ENCODE data around the gene NOL9.

The NOL9 gene

GRCh38 chr1:6517435-6517851 lies 36.9 kb downstream of the NOL9 start:
- TF ChIP-seq, protein P1, sequence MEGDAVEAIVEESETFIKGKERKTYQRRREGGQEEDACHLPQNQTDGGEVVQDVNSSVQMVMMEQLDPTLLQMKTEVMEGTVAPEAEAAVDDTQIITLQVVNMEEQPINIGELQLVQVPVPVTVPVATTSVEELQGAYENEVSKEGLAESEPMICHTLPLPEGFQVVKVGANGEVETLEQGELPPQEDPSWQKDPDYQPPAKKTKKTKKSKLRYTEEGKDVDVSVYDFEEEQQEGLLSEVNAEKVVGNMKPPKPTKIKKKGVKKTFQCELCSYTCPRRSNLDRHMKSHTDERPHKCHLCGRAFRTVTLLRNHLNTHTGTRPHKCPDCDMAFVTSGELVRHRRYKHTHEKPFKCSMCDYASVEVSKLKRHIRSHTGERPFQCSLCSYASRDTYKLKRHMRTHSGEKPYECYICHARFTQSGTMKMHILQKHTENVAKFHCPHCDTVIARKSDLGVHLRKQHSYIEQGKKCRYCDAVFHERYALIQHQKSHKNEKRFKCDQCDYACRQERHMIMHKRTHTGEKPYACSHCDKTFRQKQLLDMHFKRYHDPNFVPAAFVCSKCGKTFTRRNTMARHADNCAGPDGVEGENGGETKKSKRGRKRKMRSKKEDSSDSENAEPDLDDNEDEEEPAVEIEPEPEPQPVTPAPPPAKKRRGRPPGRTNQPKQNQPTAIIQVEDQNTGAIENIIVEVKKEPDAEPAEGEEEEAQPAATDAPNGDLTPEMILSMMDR (IDR thresholded peaks at IDR 0.05; ENCODE audit: borderline replicate concordance, insufficient read depth, low read depth, low read length) = no peak
- no peak overlapping the region for H3K4me3 ChIP-seq (ENCODE audit: low read depth, low read length)

DNA sequence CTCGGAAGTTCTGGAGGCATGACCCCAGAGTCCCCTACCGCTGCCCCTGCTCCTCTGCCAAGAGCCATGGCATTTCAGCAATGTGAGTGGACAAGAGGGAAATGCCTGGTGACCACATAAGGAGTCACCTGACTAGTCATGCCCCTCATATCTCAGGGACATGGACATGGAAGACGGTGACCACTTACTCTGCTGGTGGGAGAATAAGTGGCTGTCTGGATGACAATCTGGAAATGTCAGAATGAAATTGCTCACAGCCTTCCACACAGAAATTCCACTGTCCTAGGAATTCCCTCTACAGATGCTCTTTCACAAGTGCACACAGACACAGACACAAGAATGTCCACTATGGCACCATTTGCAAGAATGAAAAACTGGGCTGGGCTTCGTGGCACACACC lies 38.5 kb downstream of the NOL9 start:
- TF ChIP-seq, protein P1 (IDR thresholded peaks at IDR 0.05; ENCODE audit: borderline replicate concordance, insufficient read depth, low read depth, low read length) = no peak
- no peak overlapping the region for H3K4me3 ChIP-seq (ENCODE audit: low read depth, low read length)

- TF ChIP-seq, protein P1 (IDR thresholded peaks at IDR 0.05; ENCODE audit: borderline replicate concordance, insufficient read depth, low read depth, low read length) = no peak
- no peak overlapping the region for H3K4me3 ChIP-seq (ENCODE audit: low read depth, low read length)
Measured at GRCh38 chr1:6513320-6513801, 41.0 kb downstream of the NOL9 start.

- H3K4me3 ChIP-seq (ENCODE audit: low read depth, low read length) = no peak overlapping the region
- TF ChIP-seq, protein P1 (IDR thresholded peaks at IDR 0.05; ENCODE audit: borderline replicate concordance, insufficient read depth, low read depth, low read length) = no peak
Measured at GRCh38 chr1:6512908-6513280, 41.4 kb downstream of the NOL9 start.

- TF ChIP-seq, protein P1 (IDR thresholded peaks at IDR 0.05; ENCODE audit: borderline replicate concordance, insufficient read depth, low read depth, low read length) = no peak
- no peak overlapping the region for H3K4me3 ChIP-seq (ENCODE audit: low read depth, low read length)
Measured at GRCh38 chr1:6512245-6512907, 41.9 kb downstream of the NOL9 start.

GRCh38 chr1:6511561-6512244 lies 42.6 kb downstream of the NOL9 start:
- TF ChIP-seq, protein P1 (IDR thresholded peaks at IDR 0.05; ENCODE audit: borderline replicate concordance, insufficient read depth, low read depth, low read length) = no peak
- H3K4me3 ChIP-seq (ENCODE audit: low read depth, low read length) = no peak overlapping the region

GRCh38 chr1:6511056-6511455 lies 43.3 kb downstream of the NOL9 start:
- TF ChIP-seq, protein P1 (IDR thresholded peaks at IDR 0.05; ENCODE audit: borderline replicate concordance, insufficient read depth, low read depth, low read length) = no peak
- no peak overlapping the region for H3K4me3 ChIP-seq (ENCODE audit: low read depth, low read length)

Measured in GM12875 (cell line).